NCI-H345 (cell line): Measurements from ENCODE around the gene MBOAT7.
"Not testable (repeated sequence)": the region's sequence is repeated elsewhere in the genome, so short reads cannot be mapped to it uniquely, and the experiment has no call there.

ENCODE experiments used
- DNase-seq: peaks from one replicate; lab custom pipeline; 2025; lab: John Stamatoyannopoulos, UW

MBOAT7 gene

GRCh38 chr19:54188215-54188871 is 1.0 kb downstream of the MBOAT7 start:
- DNase-seq, result no peak

GRCh38 chr19:54186934-54187381 is 2.4 kb downstream of the MBOAT7 start:
- no peak for DNase-seq

GRCh38 chr19:54186351-54186750 is 3.0 kb downstream of the MBOAT7 start:
- DNase-seq, result no peak

- DNase-seq, result no peak
These were observed 5.9 kb downstream of the MBOAT7 start for GRCh38 chr19:54183431-54183830.

GRCh38 chr19:54181894-54182293 is 7.5 kb downstream of the MBOAT7 start:
- not testable (repeated sequence) for DNase-seq

GRCh38 chr19:54180691-54181091 is 8.7 kb downstream of the MBOAT7 start:
- no peak for DNase-seq

- no peak for DNase-seq
These were observed 9.4 kb downstream of the MBOAT7 start for GRCh38 chr19:54179921-54180461.

- no peak for DNase-seq
These were observed 10.0 kb downstream of the MBOAT7 start for GRCh38 chr19:54179262-54179852.

- DNase-seq, result peak; percentile 23
These were observed 10.7 kb downstream of the MBOAT7 start for GRCh38 chr19:54178581-54179261.

GRCh38 chr19:54173951-54174834 is 15.2 kb downstream of the MBOAT7 start:
- no peak for DNase-seq

- no peak for DNase-seq
These were observed 16.1 kb downstream of the MBOAT7 start for GRCh38 chr19:54173359-54173699.

GRCh38 chr19:54172471-54173358 is 16.7 kb downstream of the MBOAT7 start, which contains the start of gene TMC4:
Gene TMC4 (minus strand): TSS chr19:54173160. CDS start chr19:54173117, 43 bp downstream.
- peak; percentile 78 for DNase-seq

GRCh38 chr19:54171736-54172431 is 17.5 kb downstream of the MBOAT7 start:
- not testable (repeated sequence) for DNase-seq

- no peak for DNase-seq
These were observed 20.1 kb downstream of the MBOAT7 start for GRCh38 chr19:54169149-54169740.

GRCh38 chr19:54168174-54168917 is 21.0 kb downstream of the MBOAT7 start:
- peak; percentile 79 for DNase-seq

- no peak for DNase-seq
These were observed 24.2 kb downstream of the MBOAT7 start for GRCh38 chr19:54165222-54165621.

- DNase-seq, result no peak
These were observed 24.9 kb downstream of the MBOAT7 start for GRCh38 chr19:54164369-54165068.

- no peak for DNase-seq
These were observed 26.5 kb downstream of the MBOAT7 start for GRCh38 chr19:54162884-54163283.
